GM19099 (cell line): ENCODE results near the gene SPSB3.

Source experiments
- POLR2A ChIP-seq: IDR thresholded peaks from 3 replicates; pipeline ENCODE4 v1.6.1; 2011; ENCODE audit warnings: low read depth; ENCODE audit not compliant: insufficient read length; ENCODE audit errors: extremely low read depth

SPSB3 gene

GRCh38 chr16:1786242-1787055, 4.1 kb upstream of the SPSB3 start:
- TF ChIP-seq POLR2A: no peak

DNA sequence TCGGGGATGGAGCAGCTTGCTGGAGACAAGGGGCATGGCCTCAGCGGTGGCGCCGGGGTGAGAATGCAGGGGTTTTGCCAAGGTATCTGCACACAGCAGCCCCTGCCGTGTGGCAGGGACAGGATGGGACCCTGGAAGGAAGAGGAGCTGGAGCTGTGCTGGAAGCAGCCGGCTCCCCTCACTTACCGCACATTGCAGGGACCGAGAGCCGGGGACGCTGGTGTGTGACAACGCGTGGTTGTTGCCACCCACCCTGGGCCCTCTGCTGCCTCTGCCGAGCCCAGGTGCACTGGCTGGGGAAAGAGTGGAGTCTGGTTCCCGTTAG, 3.4 kb upstream of the SPSB3 start:
- TF ChIP-seq POLR2A: no peak

DNA sequence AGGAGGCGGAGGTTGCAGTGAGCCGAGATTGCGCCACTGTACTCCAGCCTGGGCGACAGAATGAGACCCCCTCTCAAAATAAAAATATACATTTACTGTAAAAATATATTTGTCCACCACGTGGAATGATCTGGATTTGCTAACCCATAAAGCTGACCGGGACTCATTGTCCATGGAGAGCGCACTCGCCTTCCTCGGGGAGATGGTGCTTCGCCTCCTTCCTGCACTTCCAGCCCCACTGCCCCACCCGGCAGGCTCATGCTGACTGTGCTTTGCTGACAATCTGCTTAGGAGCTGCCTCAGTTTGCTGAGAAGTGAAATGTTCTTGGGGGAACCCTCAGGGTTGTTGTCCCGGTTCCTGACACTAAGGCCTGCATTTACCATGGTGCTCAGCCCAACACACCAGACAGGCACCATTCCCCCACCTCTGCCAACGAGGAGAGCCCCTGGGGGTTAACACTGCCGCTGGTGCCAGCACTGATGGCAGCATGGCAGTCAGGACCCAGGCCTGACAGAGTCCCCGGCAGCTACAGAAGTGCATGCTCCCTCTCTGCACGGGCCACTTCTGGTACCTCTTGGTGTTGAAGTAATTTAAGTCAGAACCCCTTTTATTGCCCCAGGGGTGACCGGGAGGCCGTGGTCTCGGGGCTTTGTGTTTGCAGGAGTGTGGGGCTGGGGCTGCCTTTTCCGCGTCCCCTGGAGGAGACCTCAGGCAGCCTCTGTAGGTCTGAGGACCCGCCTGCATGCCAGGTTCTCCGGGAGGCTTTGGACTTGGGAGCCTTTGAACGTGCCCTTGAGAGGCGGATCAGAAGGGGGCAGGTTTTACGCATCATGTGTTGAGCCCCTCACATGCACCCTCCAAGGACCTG, 2.8 kb upstream of the SPSB3 start:
- TF ChIP-seq POLR2A: no peak

- no peak for TF ChIP-seq POLR2A
Measured at GRCh38 chr16:1781758-1782407, 488 bp downstream of the SPSB3 start.

- TF ChIP-seq POLR2A: no peak
Measured at GRCh38 chr16:1781254-1781653, 1.1 kb downstream of the SPSB3 start.

GRCh38 chr16:1780677-1781072, 1.7 kb downstream of the SPSB3 start:
- no peak for TF ChIP-seq POLR2A

- TF ChIP-seq POLR2A: no peak
Measured at GRCh38 chr16:1779741-1780676, 2.4 kb downstream of the SPSB3 start.

GRCh38 chr16:1779234-1779701, 3.1 kb downstream of the SPSB3 start:
- no peak for TF ChIP-seq POLR2A

DNA sequence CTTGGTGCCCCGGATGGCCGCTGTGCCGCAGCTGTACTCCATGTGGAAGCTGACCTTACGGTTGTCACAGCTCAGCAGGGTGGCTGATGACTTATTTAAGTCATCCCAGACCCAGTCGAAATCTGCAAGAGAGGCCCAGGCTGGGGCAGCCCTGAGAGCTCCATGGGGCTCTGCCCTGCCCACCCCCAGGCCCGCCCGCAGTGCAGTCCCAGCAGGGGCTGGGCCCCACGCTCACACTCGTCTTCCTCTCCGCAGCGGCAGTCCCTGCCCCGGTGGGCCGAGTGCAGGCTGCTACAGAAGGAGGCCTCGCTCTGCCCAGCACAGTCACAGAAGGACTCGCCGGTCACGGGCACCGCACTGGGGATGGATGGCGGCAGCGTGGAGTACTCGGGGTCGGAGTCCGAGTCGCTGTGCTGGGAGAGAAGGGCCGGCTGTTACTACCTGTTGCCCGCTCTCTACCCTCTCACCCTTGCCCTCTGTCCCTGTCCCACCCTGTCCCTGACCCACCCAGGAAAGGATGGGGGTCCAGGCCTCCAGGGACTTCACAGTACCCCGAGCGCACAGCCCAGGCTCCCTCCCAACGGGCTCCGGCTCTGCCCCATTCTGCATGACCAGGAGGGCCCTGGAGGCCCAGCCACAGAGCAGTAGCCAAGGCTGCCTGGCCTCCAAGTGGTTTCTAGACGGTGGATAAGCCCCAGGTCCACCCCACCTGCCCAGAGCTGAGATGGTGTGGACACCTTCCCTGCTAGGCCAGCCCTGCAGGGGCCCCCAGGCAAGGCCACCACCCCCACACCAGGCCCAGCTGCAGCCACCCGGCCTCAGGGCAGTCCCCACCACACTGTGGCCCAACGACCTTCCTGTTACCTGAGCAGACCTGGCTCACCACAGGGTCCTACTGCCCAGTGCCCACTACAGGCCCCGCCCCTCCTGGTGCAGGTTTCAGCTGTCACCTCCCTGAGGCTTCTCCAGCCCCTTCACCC, 3.9 kb downstream of the SPSB3 start:
- TF ChIP-seq POLR2A: no peak

DNA sequence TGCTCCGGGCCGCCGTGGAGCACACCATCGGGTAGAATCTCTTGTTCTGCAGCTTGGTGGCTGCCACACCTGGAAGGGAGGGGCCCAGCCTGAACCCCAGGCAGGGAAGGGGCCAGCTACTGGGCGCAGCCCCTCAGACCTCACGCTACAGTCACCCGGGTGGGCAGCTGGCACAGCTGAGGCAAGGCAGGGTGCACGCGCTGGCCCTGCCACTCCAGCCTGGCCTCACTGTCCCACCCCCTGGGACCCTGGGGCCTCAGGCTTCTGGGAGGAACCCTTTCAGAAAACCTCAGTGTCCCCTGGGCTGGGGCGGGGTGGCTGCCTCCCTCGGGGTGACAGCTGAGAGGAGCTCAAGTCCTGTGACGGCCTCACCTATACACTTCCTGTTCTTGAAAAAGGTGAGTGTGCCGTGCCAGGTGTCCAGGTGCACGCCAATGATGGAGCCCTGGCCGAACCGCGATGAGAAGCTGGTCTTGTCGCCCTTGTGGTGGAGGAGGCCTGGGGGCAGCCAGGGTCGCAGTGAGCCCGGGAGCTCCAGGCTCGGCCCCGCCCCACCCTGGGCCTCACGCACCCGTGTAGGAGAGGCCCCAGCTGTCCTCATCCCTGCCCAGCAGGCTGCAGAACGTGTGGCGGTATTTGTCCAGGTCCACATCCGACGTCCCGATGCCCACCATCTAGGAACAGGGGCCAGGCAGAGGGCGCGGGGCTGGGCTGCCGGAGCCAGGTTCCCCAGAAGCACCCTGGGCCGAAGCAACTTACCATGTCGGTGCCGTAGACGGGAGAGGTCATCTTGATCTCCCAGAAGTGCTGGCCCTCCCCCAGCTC, 4.8 kb downstream of the SPSB3 start:
- TF ChIP-seq POLR2A: no peak

DNA sequence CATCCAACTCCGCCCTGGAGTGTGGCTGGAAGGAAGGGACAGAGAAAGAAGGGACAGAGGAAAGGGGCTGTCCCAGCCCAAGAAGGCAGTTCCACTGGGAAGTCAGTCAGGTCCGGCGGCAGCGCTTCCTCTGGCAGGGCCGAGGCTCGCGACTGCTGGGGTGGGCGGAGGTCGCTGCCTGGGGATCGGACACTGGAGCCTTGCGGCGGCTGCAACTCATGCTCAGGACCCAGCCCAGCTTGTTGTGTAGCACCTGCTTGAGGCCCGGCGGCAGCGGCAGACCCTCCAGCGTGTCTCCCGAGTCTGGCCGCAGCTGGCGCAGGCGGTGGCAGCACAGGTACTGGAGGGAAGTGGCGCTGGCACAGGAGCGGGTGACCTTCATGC, 5.4 kb downstream of the SPSB3 start:
- TF ChIP-seq POLR2A: no peak

DNA sequence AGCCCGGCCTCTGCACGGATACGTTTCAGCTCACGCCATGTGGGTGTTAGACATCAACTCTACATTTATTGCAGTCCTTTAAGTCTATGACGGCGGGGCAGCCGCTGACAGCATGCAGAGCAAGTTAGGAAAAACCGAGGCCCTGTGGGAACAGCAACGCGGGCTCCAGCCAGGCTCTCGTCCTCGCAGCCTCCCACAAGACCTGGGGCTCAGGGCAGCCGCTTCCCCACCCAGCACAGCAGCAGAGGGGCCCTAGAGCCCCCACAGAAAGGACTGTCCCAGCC, 5.8 kb downstream of the SPSB3 start:
- TF ChIP-seq POLR2A: no peak

GRCh38 chr16:1775846-1776671, 6.3 kb downstream of the SPSB3 start:
- no peak for TF ChIP-seq POLR2A
